Activated CD8-positive, alpha-beta memory T cell treated with anti-CD3 and anti-CD28 coated beads for 4 hours (primary cell): ENCODE measurements around the gene SUPT16H.
A peak's percentile ranks its signal among the peaks of the same experiment; 100 is the strongest.
"Not testable (repeated sequence)": the region's sequence is repeated elsewhere in the genome, so short reads cannot be mapped to it uniquely, and the experiment has no call there.

Experiments
- DNase-seq, 2 donors: peaks; one replicate each; pipeline ENCODE4 v3.0.0-alpha.2; 2020; ENCODE audit warnings: low read depth in 2 of 2

The SUPT16H gene

GRCh38 chr14:21367582-21368144 lies 16.2 kb downstream of the SUPT16H start:
- no peak for DNase-seq

- no peak for DNase-seq
Measured at GRCh38 chr14:21356511-21356910, 27.3 kb downstream of the SUPT16H start.

GRCh38 chr14:21352587-21352986 lies 31.2 kb downstream of the SUPT16H start:
- DNase-seq: no peak

GRCh38 chr14:21350539-21350938 lies 33.3 kb downstream of the SUPT16H start:
- DNase-seq: no peak

GRCh38 chr14:21347201-21347600 lies 36.6 kb downstream of the SUPT16H start:
- no peak for DNase-seq

GRCh38 chr14:21346532-21347135 lies 37.2 kb downstream of the SUPT16H start:
- DNase-seq: no peak

- no peak for DNase-seq
Measured at GRCh38 chr14:21343035-21343794, 40.6 kb downstream of the SUPT16H start.

- DNase-seq: no peak
Measured at GRCh38 chr14:21334202-21334906, 49.5 kb downstream of the SUPT16H start.

GRCh38 chr14:21332950-21333349 lies 50.9 kb downstream of the SUPT16H start:
- DNase-seq: no peak

- DNase-seq: no peak
Measured at GRCh38 chr14:21326972-21327371, 56.8 kb downstream of the SUPT16H start.

- DNase-seq: no peak
Measured at GRCh38 chr14:21322716-21323115, 61.1 kb downstream of the SUPT16H start.

- DNase-seq: no peak
Measured at GRCh38 chr14:21320913-21321312, 62.9 kb downstream of the SUPT16H start.

GRCh38 chr14:21317398-21317797 lies 66.4 kb downstream of the SUPT16H start:
- DNase-seq: no peak

- DNase-seq: no peak
Measured at GRCh38 chr14:21313512-21313911, 70.3 kb downstream of the SUPT16H start.

- DNase-seq: no peak
Measured at GRCh38 chr14:21311614-21312013, 72.2 kb downstream of the SUPT16H start.

GRCh38 chr14:21309956-21310355 lies 73.9 kb downstream of the SUPT16H start:
- no peak for DNase-seq

- no peak for DNase-seq
Measured at GRCh38 chr14:21309238-21309636, 74.6 kb downstream of the SUPT16H start.

GRCh38 chr14:21308479-21309237 lies 75.2 kb downstream of the SUPT16H start:
- DNase-seq: peak; percentile 57 to 67

- DNase-seq: no peak
Measured at GRCh38 chr14:21308132-21308478, 75.7 kb downstream of the SUPT16H start.

GRCh38 chr14:21307637-21308036 lies 76.2 kb downstream of the SUPT16H start:
- DNase-seq: no peak

GRCh38 chr14:21302836-21303140 lies 81.0 kb downstream of the SUPT16H start:
- DNase-seq: not testable (repeated sequence)
